Right lobe of liver (tissue), 6 donors: Measurements from ENCODE around the gene PRKCQ. TPM values are rescaled to one million over a fixed set of nuclear protein-coding genes. Genes with fewer than 3 reads are reported as not detected.

Source experiments
- ATAC-seq, 4 donors: fragments of 200-7000 bp; cut with Tn5 transposase; one replicate each; pipeline ENCODE4 v1.9.1; 2020; ENCODE audit warnings: mild to moderate bottlenecking in 4 of 4, moderate library complexity in 4 of 4
- DNase-seq, 3 donors: peaks; one replicate each; pipeline ENCODE4 v3.0.0-alpha.2; 2020
- H3K27ac ChIP-seq, 3 donors: fragments of 200-600 bp; one replicate each; pipeline ENCODE4 v1.8.0; 2022
- H3K27me3 ChIP-seq, 2 donors: fragments of 200-600 bp; one replicate each; pipeline ENCODE4 v1.8.0; 2022
- H3K36me3 ChIP-seq, 4 donors: fragments of 200-600 bp; sonication (generic) in 1 of 4; one replicate each; pipeline versions ENCODE4 v1.5.1 to v1.8.0; 2017 to 2022; ENCODE audit warnings: control low read depth in 1 of 4
- H3K4me1 ChIP-seq, 4 donors: fragments of 200-600 bp; sonication (generic) in 1 of 4; one replicate each; pipeline versions ENCODE4 v1.5.1 to v1.8.0; 2017 to 2022; ENCODE audit warnings: control low read depth in 1 of 4
- H3K4me3 ChIP-seq, 3 donors: fragments of 200-600 bp; one replicate each; pipeline ENCODE4 v1.8.0; 2022
- H3K9me3 ChIP-seq, 4 donors: fragments of 200-600 bp; sonication (generic) in 1 of 4; one replicate each; pipeline versions ENCODE4 v1.5.1 to v1.8.0; 2017 to 2022; ENCODE audit warnings: control low read depth in 1 of 4
- CTCF ChIP-seq, 4 donors: fragments of 200-600 bp in 3 of 4; fragments of 450-650 bp in 1 of 4; IDR thresholded peaks; one replicate each; pipeline versions ENCODE4 v1.5.1 to v1.8.0; 2016 to 2022; ENCODE audit warnings: antibody characterized with exemption in 4 of 4, mild to moderate bottlenecking in 2 of 4
- POLR2A ChIP-seq: fragments of 450-650 bp; IDR thresholded peaks from one replicate; pipeline ENCODE4 v1.6.1; 2017; ENCODE audit warnings: antibody characterized with exemption, mild to moderate bottlenecking
- WGBS: methylation state at CpG from one replicate; pipeline ENCODE4 v1.1.6; 2018; ENCODE audit warnings: low coverage, low lambda C conversion rate; ENCODE audit not compliant: insufficient coverage; ENCODE audit errors: missing lambda C conversion rate; 5-methylcytosine and 5-hydroxymethylcytosine counted together
- intact Hi-C, 2 donors: fragments of 100-400 bp; cut with DNase I; formaldehyde crosslinking; loops; one replicate each; pipeline versions ENCODE4 v1.11.2 to v1.14.1; 2022
- total RNA-seq, 6 experiments: library from RNA; depleted of rRNA in 2 of 6; stranded (reverse); fragments of >200 nt in 2 of 6; fragmentation: NEBNext Ultra II Directional in 3 of 6; extraction: Animal tissue kit (Norgen Biotek cat#: 25700) in 3 of 6; gene quantifications; one replicate each; pipeline versions ENCODE4 v1.1.0 to v1.2.4, GENCODE V29; 2016 to 2023
- donor health status: DM: no; HTN: yes; CAD: no.
- donor health status: DM: no; HTN: no; CAD: no.
- donor health status: DM: no; HTN: no; CAD: no.
- donor health status: DM: no; HTN: yes; CAD: no.
- donor health status: DM: no; HTN: yes; CAD: no.

The PRKCQ gene
- total RNA-seq, 6 experiments from 2014 or later: 0.12 to 0.60 (median 0.16) TPM

- 58% methylated on average over 5 of the region's 6 CpGs for WGBS
- Histone ChIP-seq H3K4me1 (no peaks in the 10 kb centered on the region), H3K9me3 (no peaks in the 10 kb centered on the region), H3K36me3 (no peaks in the 10 kb centered on the region), H3K27me3 (no peaks in the 10 kb centered on the region), H3K27ac (no peak overlapping the region), H3K4me3 (no peak overlapping the region)
- DNase-seq: no peak
- intact Hi-C loops: loop anchor here in 1 of 2 donors (10.0 kb wide), 1 partner anchor 238 kb away; no protein-coding TSS in a partner anchor
- no peak for ATAC-seq
- no peak for TF ChIP-seq POLR2A
- TF ChIP-seq CTCF (IDR thresholded peaks at IDR 0.05): no peak
Observed at GRCh38 chr10:6426317-6426716, 153.8 kb downstream of the PRKCQ start.

GRCh38 chr10:6423413-6424170, 156.5 kb downstream of the PRKCQ start:
- no peaks in the 10 kb centered on the region for H3K9me3 ChIP-seq
- no peaks in the 10 kb centered on the region for H3K27me3 ChIP-seq
- DNase-seq (no peak), ATAC-seq (no peak)
- H3K27ac ChIP-seq: no peak overlapping the region
- no peaks in the 10 kb centered on the region for H3K4me1 ChIP-seq
- intact Hi-C loops: loop anchor here in 1 of 2 donors (10.0 kb wide), 1 partner anchor 241 kb away; no protein-coding TSS in a partner anchor
- TF ChIP-seq CTCF (IDR thresholded peaks at IDR 0.05) (no peak), POLR2A (no peak)
- no peaks in the 10 kb centered on the region for H3K36me3 ChIP-seq
- WGBS: 64% methylated on average over 5 of the region's 17 CpGs
- no peak overlapping the region for H3K4me3 ChIP-seq

- ATAC-seq: no peak
- intact Hi-C loops: loop anchor here in 1 of 2 donors (10.0 kb wide), 1 partner anchor 242 kb away; no protein-coding TSS in a partner anchor
- Histone ChIP-seq H3K27me3 (no peaks in the 10 kb centered on the region), H3K4me1 (no peaks in the 10 kb centered on the region), H3K4me3 (no peak overlapping the region), H3K9me3 (no peaks in the 10 kb centered on the region), H3K27ac (no peak overlapping the region), H3K36me3 (no peaks in the 10 kb centered on the region)
- no peak for DNase-seq
- no peak for TF ChIP-seq POLR2A
- WGBS: 60% methylated on average over 1 of the region's 4 CpGs
Observed at GRCh38 chr10:6423004-6423403, 157.1 kb downstream of the PRKCQ start.

- DNase-seq: no peak
- H3K4me1 ChIP-seq: no peaks in the 10 kb centered on the region
- WGBS: 24% methylated on average over 2 of the region's 2 CpGs
Observed at GRCh38 chr10:6418613-6419216, 161.4 kb downstream of the PRKCQ start.

More at GRCh38 chr10:6418613-6419216, 161.4 kb downstream of the PRKCQ start:
- no peak for ATAC-seq
- intact Hi-C loops: no loop called here
- Histone ChIP-seq H3K9me3 (no peaks in the 10 kb centered on the region), H3K36me3 (no peaks in the 10 kb centered on the region), H3K4me3 (no peak overlapping the region), H3K27me3 (no peaks in the 10 kb centered on the region), H3K27ac (no peak overlapping the region)
- TF ChIP-seq POLR2A (no peak), CTCF (IDR thresholded peaks at IDR 0.05) (no peak)
